Loucy (cell line): ENCODE data around the gene MMP13.

Experiments used
- H2AFZ ChIP-seq: fragments of 200-600 bp; sonication (generic); 2 replicates; pipeline ENCODE4 v1.6.0; 2016; ENCODE audit warnings: antibody characterized with exemption, mild to moderate bottlenecking, low read length, moderate library complexity
- H3F3A ChIP-seq: fragments of 200-600 bp; 2 replicates; pipeline ENCODE4 v1.6.0; 2016; ENCODE audit warnings: antibody characterized with exemption, low read depth, mild to moderate bottlenecking
- H3K27me3 ChIP-seq: fragments of 200-600 bp; sonication (generic); 2 replicates; pipeline ENCODE4 v1.6.1; 2014; ENCODE audit warnings: low read length, mild to moderate bottlenecking; ENCODE audit not compliant: insufficient read depth, poor library complexity, severe bottlenecking
- H3K36me3 ChIP-seq: fragments of 200-600 bp; sonication (generic); 2 replicates; pipeline ENCODE4 v1.6.1; 2016; ENCODE audit warnings: low read length; ENCODE audit not compliant: insufficient read depth
- H3K4me1 ChIP-seq: fragments of 200-600 bp; sonication (generic); 2 replicates; pipeline ENCODE4 v1.5.1; 2014; ENCODE audit warnings: low read length, mild to moderate bottlenecking; ENCODE audit not compliant: insufficient read depth, poor library complexity, severe bottlenecking
- H3K4me2 ChIP-seq: fragments of 200-600 bp; sonication (generic); 2 replicates; pipeline ENCODE4 v1.6.0; 2014; ENCODE audit warnings: antibody characterized with exemption, low read length, low read depth, mild to moderate bottlenecking; ENCODE audit not compliant: poor library complexity, severe bottlenecking
- H3K4me3 ChIP-seq: fragments of 200-600 bp; sonication (generic); 2 replicates; pipeline ENCODE4 v1.5.1; 2014; ENCODE audit warnings: low read length, mild to moderate bottlenecking, mixed read lengths; ENCODE audit not compliant: poor library complexity, severe bottlenecking
- H3K79me2 ChIP-seq: fragments of 200-600 bp; sonication (generic); 2 replicates; pipeline ENCODE4 v1.6.1; 2014; ENCODE audit warnings: low read length; ENCODE audit not compliant: insufficient read depth
- H3K9ac ChIP-seq: fragments of 200-600 bp; sonication (generic); 2 replicates; pipeline ENCODE4 v1.6.0; 2014; ENCODE audit warnings: mild to moderate bottlenecking, low read depth, low read length, moderate library complexity; ENCODE audit not compliant: poor library complexity, severe bottlenecking
- H3K9me2 ChIP-seq: fragments of 200-600 bp; sonication (generic); replicated peaks from 2 replicates; pipeline ENCODE4 v1.6.1; 2016; ENCODE audit warnings: low read depth, low read length, mixed read lengths
- H3K9me3 ChIP-seq: fragments of 200-600 bp; sonication (generic); 2 replicates; pipeline ENCODE4 v1.6.1; 2014; ENCODE audit warnings: mild to moderate bottlenecking, antibody characterized with exemption, low read length, low read depth; ENCODE audit not compliant: insufficient read depth
- H4K20me1 ChIP-seq: fragments of 200-600 bp; sonication (generic); 2 replicates; pipeline ENCODE4 v1.6.0; 2014; ENCODE audit warnings: antibody characterized with exemption, low read length, mild to moderate bottlenecking; ENCODE audit not compliant: insufficient read depth, poor library complexity, severe bottlenecking
- CTCF ChIP-seq: fragments of 200-600 bp; sonication (generic); conservative IDR thresholded peaks from 2 replicates; pipeline ENCODE4 v1.5.1; 2014; ENCODE audit warnings: mild to moderate bottlenecking, antibody characterized with exemption, low read length
- EZH2phosphoT487 ChIP-seq: fragments of 200-600 bp; IDR thresholded peaks from 2 replicates; pipeline ENCODE4 v1.6.1; 2018; ENCODE audit warnings: antibody characterized with exemption, mild to moderate bottlenecking, moderate library complexity, borderline replicate concordance

The MMP13 gene

GRCh38 chr11:102926517-102926916, 29.0 kb downstream of the MMP13 start:
- Histone ChIP-seq H3K36me3 (no peaks in the 10 kb centered on the region), H3K9me3 (no peaks in the 10 kb centered on the region), H3K9me2 (no peaks in the 10 kb centered on the region), H3K4me2 (no peak overlapping the region), H3K9ac (no peak overlapping the region), H3K27me3 (no peaks in the 10 kb centered on the region), H3F3A (no peaks in the 10 kb centered on the region), H3K4me3 (no peak overlapping the region), H3K4me1 (no peaks in the 10 kb centered on the region), H2AFZ (no peak overlapping the region), H4K20me1 (no peaks in the 10 kb centered on the region), H3K79me2 (no peaks in the 10 kb centered on the region)
- no peak for TF ChIP-seq EZH2phosphoT487
- no peak for TF ChIP-seq CTCF

- no peaks in the 10 kb centered on the region for H3F3A ChIP-seq
- no peaks in the 10 kb centered on the region for H3K36me3 ChIP-seq
- H3K9ac ChIP-seq: no peak overlapping the region
- H4K20me1 ChIP-seq: no peaks in the 10 kb centered on the region
- H3K27me3 ChIP-seq: no peaks in the 10 kb centered on the region
- no peaks in the 10 kb centered on the region for H3K4me1 ChIP-seq
- no peak overlapping the region for H3K4me2 ChIP-seq
- H3K9me2 ChIP-seq: no peaks in the 10 kb centered on the region
- TF ChIP-seq CTCF (no peak), EZH2phosphoT487 (no peak)
- H3K4me3 ChIP-seq: no peak overlapping the region
- no peaks in the 10 kb centered on the region for H3K9me3 ChIP-seq
- H2AFZ ChIP-seq: no peak overlapping the region
- no peaks in the 10 kb centered on the region for H3K79me2 ChIP-seq
These were observed 29.5 kb downstream of the MMP13 start for GRCh38 chr11:102925988-102926387.

- Histone ChIP-seq H3K79me2 (no peaks in the 10 kb centered on the region), H3K4me3 (no peak overlapping the region), H3F3A (no peaks in the 10 kb centered on the region), H3K27me3 (no peaks in the 10 kb centered on the region), H4K20me1 (no peaks in the 10 kb centered on the region), H3K4me1 (no peaks in the 10 kb centered on the region), H3K9ac (no peak overlapping the region), H3K9me2 (no peaks in the 10 kb centered on the region), H3K4me2 (no peak overlapping the region), H2AFZ (no peak overlapping the region), H3K36me3 (no peaks in the 10 kb centered on the region), H3K9me3 (no peaks in the 10 kb centered on the region)
- TF ChIP-seq EZH2phosphoT487 (no peak), CTCF (no peak)
These were observed 30.6 kb downstream of the MMP13 start for GRCh38 chr11:102924851-102925380.
